HPDE6-E6E7 (cell line): ENCODE data around the gene SLC25A52.
"Not testable (repeated sequence)": the region's sequence is repeated elsewhere in the genome, so short reads cannot be mapped to it uniquely, and the experiment has no call there.

Experiments
- DNase-seq: peaks from one replicate; pipeline ENCODE4 v3.0.0; 2011; ENCODE audit warnings: missing footprints; ENCODE audit errors: extremely low spot score

Gene SLC25A52

GRCh38 chr18:31760695-31761094 lies at the start of gene SLC25A52:
SLC25A52 (minus strand) TSS chr18:31760880; CDS start chr18:31760661, 219 bp downstream.
- no peak for DNase-seq

GRCh38 chr18:31809049-31809448 lies 48.4 kb upstream of the SLC25A52 start:
- not testable (repeated sequence) for DNase-seq

- DNase-seq: no peak
Observed at GRCh38 chr18:31801078-31801477, 40.4 kb upstream of the SLC25A52 start.

- DNase-seq: not testable (repeated sequence)
Observed at GRCh38 chr18:31799257-31799656, 38.6 kb upstream of the SLC25A52 start.

- DNase-seq: no peak
Observed at GRCh38 chr18:31798399-31798798, 37.7 kb upstream of the SLC25A52 start.

- DNase-seq: no peak
Observed at GRCh38 chr18:31795747-31796146, 35.1 kb upstream of the SLC25A52 start.

GRCh38 chr18:31793531-31793930 lies 32.9 kb upstream of the SLC25A52 start:
- DNase-seq: no peak

- no peak for DNase-seq
Observed at GRCh38 chr18:31792580-31792911, 31.9 kb upstream of the SLC25A52 start.

- no peak for DNase-seq
Observed at GRCh38 chr18:31791817-31792579, 31.3 kb upstream of the SLC25A52 start.

GRCh38 chr18:31789409-31789808 lies 28.7 kb upstream of the SLC25A52 start:
- DNase-seq: no peak

GRCh38 chr18:31783059-31783458 lies 22.4 kb upstream of the SLC25A52 start:
- DNase-seq: no peak

GRCh38 chr18:31778391-31778950 lies 17.8 kb upstream of the SLC25A52 start:
- DNase-seq: no peak

GRCh38 chr18:31776093-31776492 lies 15.4 kb upstream of the SLC25A52 start:
- no peak for DNase-seq

- no peak for DNase-seq
Observed at GRCh38 chr18:31774962-31775361, 14.3 kb upstream of the SLC25A52 start.

GRCh38 chr18:31774477-31774785 lies 13.8 kb upstream of the SLC25A52 start:
- no peak for DNase-seq

- no peak for DNase-seq
Observed at GRCh38 chr18:31773774-31774476, 13.2 kb upstream of the SLC25A52 start.

GRCh38 chr18:31772699-31773098 lies 12.0 kb upstream of the SLC25A52 start:
- DNase-seq: no peak

- no peak for DNase-seq
Observed at GRCh38 chr18:31750273-31750672, 10.4 kb downstream of the SLC25A52 start.

GRCh38 chr18:31746396-31746795 lies 14.3 kb downstream of the SLC25A52 start:
- no peak for DNase-seq

- DNase-seq: no peak
Observed at GRCh38 chr18:31744321-31745067, 16.2 kb downstream of the SLC25A52 start.

GRCh38 chr18:31743600-31743999 lies 17.1 kb downstream of the SLC25A52 start:
- not testable (repeated sequence) for DNase-seq

GRCh38 chr18:31741097-31741735 lies 19.5 kb downstream of the SLC25A52 start:
- DNase-seq: no peak
